H1 (cell line): ENCODE measurements around the gene CUX1. TPM values are rescaled to one million over a fixed set of nuclear protein-coding genes. Genes with fewer than 3 reads are reported as not detected.

Source experiments
- CTCF ChIA-PET: fragments of 300-600 bp; sonication (Branson Sonifier 250); formaldehyde crosslinking; loops from one replicate; lab custom pipeline; 2021; ENCODE audit not compliant: partially characterized antibody; lab: Charles Lee
- POLR2A ChIA-PET: fragments of 300-600 bp; sonication (Branson Sonifier 250); formaldehyde crosslinking; loops from one replicate; lab custom pipeline; 2021; ENCODE audit warnings: inconsistent platforms; ENCODE audit not compliant: partially characterized antibody; lab: Charles Lee
- DNase-seq, 2 experiments: peaks; one replicate each; pipeline versions ENCODE4 v3.0.0 to v3.0.0-alpha.2; 2010 to 2022; ENCODE audit warnings: low spot score in 2 of 2, low read depth in 1 of 2, mixed read lengths in 1 of 2
- FAIRE-seq: peaks from 2 replicates; lab custom pipeline; 2011; peaks lifted over from hg19 to GRCh38; lab: Jason Lieb, UNC
- H2AFZ ChIP-seq: 2 replicates; pipeline ENCODE4 v1.8.1; 2012; ENCODE audit warnings: low read length, inconsistent platforms
- H2AK5ac ChIP-seq: 2 replicates; pipeline ENCODE4 v1.6.1; 2013; ENCODE audit warnings: low read depth, low read length
- H2BK120ac ChIP-seq: replicated peaks from 2 replicates; pipeline ENCODE3; 2013; ENCODE audit warnings: low read depth, low read length, inconsistent platforms
- H2BK12ac ChIP-seq: 2 replicates; pipeline ENCODE4 v1.6.1; 2013; ENCODE audit warnings: low read depth, low read length
- H2BK15ac ChIP-seq: 2 replicates; pipeline ENCODE4 v1.6.1; 2013; ENCODE audit warnings: low read length
- H2BK20ac ChIP-seq: 2 replicates; pipeline ENCODE4 v1.6.1; 2013; ENCODE audit warnings: low read length
- H2BK5ac ChIP-seq: 2 replicates; pipeline ENCODE4 v1.6.1; 2013; ENCODE audit warnings: low read depth, low read length
- H3K14ac ChIP-seq: 2 replicates; pipeline ENCODE4 v1.6.1; 2013; ENCODE audit warnings: inconsistent platforms; ENCODE audit not compliant: insufficient read length
- H3K18ac ChIP-seq: 2 replicates; pipeline ENCODE4 v1.6.1; 2013; ENCODE audit warnings: low read length; ENCODE audit errors: extremely low read depth
- H3K23ac ChIP-seq: 2 replicates; pipeline ENCODE4 v1.6.1; 2013; ENCODE audit warnings: inconsistent platforms; ENCODE audit not compliant: insufficient read length
- H3K23me2 ChIP-seq: 2 replicates; pipeline ENCODE4 v1.6.1; 2013; ENCODE audit warnings: low read depth, low read length
- H3K27ac ChIP-seq: 2 replicates; pipeline ENCODE4 v1.6.1; 2011; ENCODE audit warnings: low read depth, low read length, inconsistent platforms
- H3K27me3 ChIP-seq, 4 experiments: replicated peaks in 1 of 4; 1 replicate in 1 of 4; 2 replicates in 3 of 4; pipeline versions ENCODE4 v1.6.1 to v1.8.1; 2011 to 2013; ENCODE audit warnings: low read length in 3 of 4, mild to moderate bottlenecking in 3 of 4, inconsistent platforms in 2 of 4, mixed read lengths in 2 of 4, moderate library complexity in 1 of 4; ENCODE audit not compliant: control insufficient read depth in 3 of 4, insufficient read depth in 3 of 4; ENCODE audit errors: extremely low read depth in 1 of 4
- H3K36me3 ChIP-seq, 4 experiments: 2 replicates each; pipeline versions ENCODE4 v1.6.1 to v1.8.1; 2011 to 2013; ENCODE audit warnings: mild to moderate bottlenecking in 4 of 4, low read length in 3 of 4, moderate library complexity in 2 of 4, control low read depth in 1 of 4, inconsistent platforms in 1 of 4; ENCODE audit not compliant: insufficient read depth in 4 of 4, control insufficient read depth in 2 of 4
- H3K4ac ChIP-seq: replicated peaks from 2 replicates; pipeline ENCODE3; 2013; ENCODE audit warnings: low read length, low read depth, mixed read lengths, inconsistent platforms; ENCODE audit not compliant: insufficient read length
- H3K4me1 ChIP-seq, 4 experiments: replicated peaks in 1 of 4; 1 replicate in 1 of 4; 2 replicates in 3 of 4; pipeline versions ENCODE4 v1.6.1 to v1.8.1; 2011 to 2013; ENCODE audit warnings: low read length in 3 of 4, inconsistent platforms in 2 of 4, mixed read lengths in 1 of 4; ENCODE audit not compliant: insufficient read depth in 4 of 4, control insufficient read depth in 3 of 4
- H3K4me2 ChIP-seq, 2 experiments: 2 replicates each; pipeline versions ENCODE4 v1.6.1 to v1.8.1; 2011 to 2013; ENCODE audit warnings: low read depth in 2 of 2, low read length in 2 of 2, control low read depth in 1 of 2, inconsistent platforms in 1 of 2, mild to moderate bottlenecking in 1 of 2; ENCODE audit not compliant: insufficient read depth in 1 of 2
- H3K4me3 ChIP-seq, 4 experiments: fragments of 200-600, 300-600 bp in 1 of 4; sonication (generic), shearing (Covaris generic), sonication (Bioruptor Twin) in 1 of 4; 2 replicates each; pipeline versions ENCODE4 v1.5.1 to v1.8.1; 2011 to 2016; ENCODE audit warnings: low read length in 4 of 4, low read depth in 3 of 4, control low read depth in 2 of 4, inconsistent platforms in 2 of 4, mild to moderate bottlenecking in 2 of 4, mixed read lengths in 1 of 4, moderate library complexity in 1 of 4; ENCODE audit not compliant: insufficient read depth in 2 of 4; ENCODE audit errors: extremely low read depth in 1 of 4
- H3K56ac ChIP-seq: replicated peaks from 2 replicates; pipeline ENCODE3; 2013; ENCODE audit warnings: low read depth, mild to moderate bottlenecking, mixed read lengths, low read length, inconsistent platforms; ENCODE audit not compliant: insufficient read length
- H3K79me1 ChIP-seq: 2 replicates; pipeline ENCODE4 v1.6.1; 2013; ENCODE audit warnings: low read depth, low read length, control low read depth
- H3K79me2 ChIP-seq, 2 experiments: 2 replicates each; pipeline versions ENCODE4 v1.6.1 to v1.8.1; 2012 to 2013; ENCODE audit warnings: low read length in 2 of 2, mild to moderate bottlenecking in 2 of 2, inconsistent platforms in 1 of 2; ENCODE audit not compliant: insufficient read depth in 2 of 2, control insufficient read depth in 1 of 2
- H3K9ac ChIP-seq, 4 experiments: replicated peaks in 1 of 4; 1 replicate in 1 of 4; 2 replicates in 3 of 4; pipeline versions ENCODE4 v1.6.1 to v1.8.1; 2011 to 2013; ENCODE audit warnings: low read depth in 3 of 4, low read length in 3 of 4, control low read depth in 2 of 4, mild to moderate bottlenecking in 2 of 4, moderate library complexity in 2 of 4, inconsistent platforms in 1 of 4; ENCODE audit errors: extremely low read depth in 1 of 4
- H3K9me3 ChIP-seq, 2 experiments: 2 replicates each; pipeline versions ENCODE4 v1.6.1 to v1.8.1; 2012 to 2013; ENCODE audit warnings: mild to moderate bottlenecking in 2 of 2, moderate library complexity in 2 of 2, control low read depth in 1 of 2, inconsistent platforms in 1 of 2, low read depth in 1 of 2, low read length in 1 of 2, mixed read lengths in 1 of 2; ENCODE audit not compliant: insufficient read depth in 2 of 2
- H4K20me1 ChIP-seq, 2 experiments: replicated peaks in 1 of 2; 2 replicates each; pipeline versions ENCODE3 to v1.8.1; 2011 to 2013; ENCODE audit warnings: inconsistent platforms in 2 of 2, low read length in 2 of 2, mild to moderate bottlenecking in 1 of 2; ENCODE audit not compliant: insufficient read depth in 2 of 2, control insufficient read depth in 1 of 2
- H4K5ac ChIP-seq: 2 replicates; pipeline ENCODE4 v1.6.1; 2013; ENCODE audit warnings: low read length, low read depth, mixed read lengths, inconsistent platforms; ENCODE audit not compliant: insufficient read length
- H4K8ac ChIP-seq: 2 replicates; pipeline ENCODE4 v1.8.0; 2013; ENCODE audit warnings: mild to moderate bottlenecking, moderate library complexity, low read length, inconsistent platforms; ENCODE audit not compliant: insufficient read depth; ENCODE audit errors: extremely low read depth
- H4K91ac ChIP-seq: replicated peaks from 2 replicates; pipeline ENCODE3; 2013; ENCODE audit warnings: low read length, mixed read lengths, inconsistent platforms; ENCODE audit not compliant: insufficient read length
- FOSL1 ChIP-seq: IDR thresholded peaks from 2 replicates; pipeline ENCODE4 v1.6.1; 2011; ENCODE audit warnings: mild to moderate bottlenecking, low read depth, low read length, moderate library complexity; ENCODE audit not compliant: insufficient read depth
- WGBS, 2 experiments: shearing (Covaris generic) in 1 of 2; methylation state at CpG; one replicate each; pipeline versions ENCODE4 v1.1.6 to v1.1.7; 2013 to 2015; ENCODE audit warnings: low lambda C conversion rate in 2 of 2, mixed read lengths in 2 of 2, inconsistent platforms in 1 of 2, low coverage in 1 of 2, missing lambda C conversion rate in 1 of 2; ENCODE audit not compliant: insufficient replicate concordance in 2 of 2, insufficient coverage in 1 of 2, insufficient read length in 1 of 2; ENCODE audit errors: extremely low coverage in 1 of 2, missing lambda C conversion rate in 1 of 2; 5-methylcytosine and 5-hydroxymethylcytosine counted together
- polyA plus RNA-seq, 7 experiments: library from polyadenylated mRNA; depleted of rRNA in 3 of 7; stranded (reverse) in 5 of 7; unstranded in 2 of 7; fragments of >200 nt in 5 of 7; fragments of 200-250 nt in 2 of 7; gene quantifications; 1 replicate in 5 of 7; 2 replicates in 1 of 7; 4 replicates in 1 of 7; pipeline versions ENCODE4 v1.2.1 to v1.2.3, GENCODE V29; 2011 to 2013; ENCODE audit warnings: missing spikeins in 2 of 7, mixed read lengths in 2 of 7
- total RNA-seq: library from RNA; stranded (reverse); fragmentation: NEBNext Ultra II Directional; extraction: Animal tissue kit (Norgen Biotek cat#: 25700); gene quantifications from 2 replicates; pipeline ENCODE4 v1.2.1, GENCODE V29; 2021

Gene CUX1
- total and polyA plus RNA-seq, 2 of the 8 experiments (the other 6 are each of a cell fraction or from before 2014, with no cell fraction given), result 21.6 to 65.9 TPM

DNA sequence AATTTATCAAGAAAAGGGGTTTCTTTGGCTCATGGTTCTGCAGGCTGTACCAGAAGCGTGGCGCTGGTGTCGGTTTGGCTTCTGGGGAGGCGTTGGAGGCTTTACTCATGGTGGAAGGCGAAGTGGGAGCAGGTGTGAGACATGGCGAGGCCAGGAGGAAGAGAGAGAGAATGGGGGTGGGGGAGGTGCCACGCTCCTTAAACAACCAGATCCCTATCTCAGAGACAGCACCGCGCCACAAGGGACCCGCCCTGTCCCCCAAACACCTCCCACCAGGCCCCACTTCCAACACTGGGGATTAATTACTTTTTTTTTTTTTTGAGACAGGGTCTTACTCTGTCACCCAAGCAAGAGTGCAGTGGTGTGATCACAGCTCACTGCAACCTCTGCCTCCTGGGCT, 451.2 kb downstream of the CUX1 start:
- Histone ChIP-seq H2BK5ac (no peak overlapping the region), H3K23ac (no peak overlapping the region), H4K5ac (no peak overlapping the region), H3K27me3 (no peaks in the 10 kb centered on the region), H2BK12ac (no peak overlapping the region), H3K4ac (no peak overlapping the region), H2AK5ac (no peak overlapping the region), H2BK120ac (no peak overlapping the region), H3K4me3 (no peak overlapping the region), H3K79me2 (no peaks in the 10 kb centered on the region), H3K4me1 (peaks cover 0 to 2% (median 0%) of the 10 kb centered on the region in 4 experiments; a peak in 1 of 7 replicates), H3K9ac (no peak overlapping the region), H4K20me1 (no peaks in the 10 kb centered on the region), H3K23me2 (no peaks in the 10 kb centered on the region), H3K27ac (no peak overlapping the region), H2BK20ac (no peak overlapping the region), H2AFZ (no peak overlapping the region), H3K18ac (no peak overlapping the region), H3K9me3 (no peaks in the 10 kb centered on the region), H2BK15ac (no peak overlapping the region), H3K36me3 (no peaks in the 10 kb centered on the region), H3K56ac (no peak overlapping the region), H3K4me2 (no peak overlapping the region), H3K14ac (no peak overlapping the region), H4K91ac (no peak overlapping the region), H4K8ac (no peak overlapping the region), H3K79me1 (no peaks in the 10 kb centered on the region)
- POLR2A ChIA-PET, result interaction anchor here (1.6 kb wide), 1 partner anchor 20 kb away, joined by 4 read pairs; no protein-coding TSS in a partner anchor
- CTCF ChIA-PET, result interaction anchor here (0.6 to 1.7 kb wide), 8 partner anchors 10 to 726 kb away, joined by 3 to 4 read pairs (median 3); no protein-coding TSS in a partner anchor
- DNase-seq (no peak), FAIRE-seq (no peak)
- 93% methylated on average over 10 of the region's 10 CpGs; no CpG with 5 or more reads in 1 of the 2 experiments for WGBS, 2 experiments
- TF ChIP-seq FOSL1, result no peak
